ENCODE measurements around the gene C16orf74.

DNA sequence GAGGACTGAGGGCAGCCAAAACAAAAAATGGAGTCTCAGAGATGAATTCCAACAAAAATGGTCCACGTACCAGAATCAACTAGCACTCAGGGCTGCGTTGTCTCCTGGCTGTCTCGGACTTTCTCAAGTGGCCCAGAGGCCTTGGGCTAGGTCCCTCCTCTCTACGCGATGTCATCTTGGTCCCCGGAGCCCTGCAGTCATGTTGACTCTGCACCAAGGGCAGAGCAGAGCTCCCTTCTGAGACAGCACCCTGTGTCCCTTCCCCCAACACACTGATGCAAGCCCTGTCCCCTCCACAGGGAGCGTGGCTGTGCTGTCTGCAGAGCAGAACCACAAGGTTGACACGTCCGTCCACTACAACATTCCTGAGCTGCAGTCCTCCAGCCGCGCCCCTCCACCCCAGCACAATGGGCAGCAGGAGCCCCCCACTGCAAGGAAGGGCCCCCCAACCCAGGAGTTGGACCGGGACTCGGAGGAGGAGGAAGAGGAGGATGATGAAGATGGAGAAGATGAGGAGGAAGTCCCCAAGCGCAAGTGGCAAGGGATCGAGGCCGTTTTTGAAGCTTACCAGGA lies 83.0 kb downstream of the C16orf74 start:
- TF ChIP-seq, protein P1, sequence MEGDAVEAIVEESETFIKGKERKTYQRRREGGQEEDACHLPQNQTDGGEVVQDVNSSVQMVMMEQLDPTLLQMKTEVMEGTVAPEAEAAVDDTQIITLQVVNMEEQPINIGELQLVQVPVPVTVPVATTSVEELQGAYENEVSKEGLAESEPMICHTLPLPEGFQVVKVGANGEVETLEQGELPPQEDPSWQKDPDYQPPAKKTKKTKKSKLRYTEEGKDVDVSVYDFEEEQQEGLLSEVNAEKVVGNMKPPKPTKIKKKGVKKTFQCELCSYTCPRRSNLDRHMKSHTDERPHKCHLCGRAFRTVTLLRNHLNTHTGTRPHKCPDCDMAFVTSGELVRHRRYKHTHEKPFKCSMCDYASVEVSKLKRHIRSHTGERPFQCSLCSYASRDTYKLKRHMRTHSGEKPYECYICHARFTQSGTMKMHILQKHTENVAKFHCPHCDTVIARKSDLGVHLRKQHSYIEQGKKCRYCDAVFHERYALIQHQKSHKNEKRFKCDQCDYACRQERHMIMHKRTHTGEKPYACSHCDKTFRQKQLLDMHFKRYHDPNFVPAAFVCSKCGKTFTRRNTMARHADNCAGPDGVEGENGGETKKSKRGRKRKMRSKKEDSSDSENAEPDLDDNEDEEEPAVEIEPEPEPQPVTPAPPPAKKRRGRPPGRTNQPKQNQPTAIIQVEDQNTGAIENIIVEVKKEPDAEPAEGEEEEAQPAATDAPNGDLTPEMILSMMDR (IDR thresholded peaks at IDR 0.05), result no peak
- no peak for TF ChIP-seq EZH2 (IDR thresholded peaks at IDR 0.05; ENCODE audit: borderline replicate concordance, insufficient read depth, low read depth, low read length, poor library complexity, severe bottlenecking)

Data from B cell (primary cell).